ENCODE results near the gene RFNG. TPM values are rescaled to one million over a fixed set of nuclear protein-coding genes. Genes with fewer than 3 reads are reported as not detected.
A peak's percentile ranks its signal among the peaks of the same experiment; 100 is the strongest.

RFNG gene
- total RNA-seq, 6 experiments from 2014 or later: 29.9 to 53.3 (median 43.7) TPM

GRCh38 chr17:82087961-82088837 lies 36.6 kb upstream of the RFNG start:
- 79% methylated on average over 6 of the region's 48 CpGs for WGBS (ENCODE audit: insufficient coverage, low coverage, low lambda C conversion rate, missing lambda C conversion rate)
- TF ChIP-seq POLR2A (IDR thresholded peaks at IDR 0.05) (no peak), CTCF (IDR thresholded peaks at IDR 0.05) (no peak)
- H3K27ac ChIP-seq: no peak overlapping the region
- H3K4me3 ChIP-seq: no peak overlapping the region
- no peaks in the 10 kb centered on the region for H3K9me3 ChIP-seq
- peak in 1 of 3 donors; percentile 52 for DNase-seq
- H3K27me3 ChIP-seq: no peaks in the 10 kb centered on the region
- H3K4me1 ChIP-seq: peaks cover 0 to under 1% (median 0%) of the 10 kb centered on the region in 4 donors
- no peak for ATAC-seq
- H3K36me3 ChIP-seq: peaks cover 10 to 100% (median 65%) of the 10 kb centered on the region in 4 donors
- intact Hi-C loops (cut with DNase I): loop anchor here in 1 of 2 donors (10.0 kb wide), 1 partner anchor 53 kb away; the partner anchor contains the start of genes DCXR and RAC3

GRCh38 chr17:82086941-82087906 lies 35.6 kb upstream of the RFNG start:
- DNase-seq: peak in 1 of 3 donors; percentile 53
- Histone ChIP-seq H3K4me3 (no peak overlapping the region), H3K4me1 (no peaks in the 10 kb centered on the region), H3K27me3 (no peaks in the 10 kb centered on the region), H3K9me3 (no peaks in the 10 kb centered on the region), H3K36me3 (peaks cover 13 to 100% (median 65%) of the 10 kb centered on the region in 4 donors), H3K27ac (no peak overlapping the region)
- intact Hi-C loops (cut with DNase I): loop anchor here in 1 of 2 donors (10.0 kb wide), 1 partner anchor 52 kb away; the partner anchor contains the start of genes DCXR and RAC3
- WGBS (ENCODE audit: insufficient coverage, low coverage, low lambda C conversion rate, missing lambda C conversion rate): 58% methylated on average over 6 of the region's 39 CpGs
- no peak for ATAC-seq
- TF ChIP-seq CTCF (IDR thresholded peaks at IDR 0.05) (no peak), POLR2A (IDR thresholded peaks at IDR 0.05) (no peak)

GRCh38 chr17:82085931-82086764 lies 34.5 kb upstream of the RFNG start:
- Histone ChIP-seq H3K27me3 (no peaks in the 10 kb centered on the region), H3K4me1 (no peaks in the 10 kb centered on the region), H3K9me3 (no peaks in the 10 kb centered on the region), H3K36me3 (peaks cover 13 to 100% (median 63%) of the 10 kb centered on the region in 4 donors), H3K27ac (no peak overlapping the region), H3K4me3 (no peak overlapping the region)
- DNase-seq (peak in 1 of 3 donors; percentile 50), ATAC-seq (no peak)
- intact Hi-C loops (cut with DNase I): loop anchor here in 1 of 2 donors (10.0 kb wide), 1 partner anchor 51 kb away; the partner anchor contains the start of genes DCXR and RAC3
- no peak for TF ChIP-seq CTCF (IDR thresholded peaks at IDR 0.05)
- TF ChIP-seq POLR2A (IDR thresholded peaks at IDR 0.05): no peak
- WGBS (ENCODE audit: insufficient coverage, low coverage, low lambda C conversion rate, missing lambda C conversion rate): 60% methylated on average over 1 of the region's 25 CpGs

All from right lobe of liver (tissue), 6 donors.